ENCODE measurements around the gene ANGPT4.

DNA sequence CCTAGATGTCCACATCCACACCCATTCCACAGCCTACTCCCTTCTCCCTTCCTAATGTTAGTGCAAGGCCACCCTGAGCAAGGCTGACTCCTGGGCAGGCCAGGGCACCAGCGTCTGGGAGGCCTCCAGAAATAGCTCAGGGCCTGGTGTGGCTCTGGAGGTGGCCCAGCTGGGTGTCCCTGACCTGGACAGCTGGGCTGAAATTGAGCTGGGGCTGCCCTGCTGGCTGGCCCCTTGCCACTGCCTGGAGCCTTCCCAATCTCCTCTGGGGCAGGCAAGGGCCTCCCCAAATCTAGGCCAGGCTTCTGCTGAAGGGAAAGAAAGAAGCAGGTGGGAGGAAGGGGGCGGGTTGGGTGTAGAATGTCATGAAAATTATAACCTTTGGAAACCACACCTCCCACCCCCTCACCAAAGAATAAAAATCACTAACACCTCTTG lies 80.5 kb downstream of the ANGPT4 start:
- TF ChIP-seq, protein P1, sequence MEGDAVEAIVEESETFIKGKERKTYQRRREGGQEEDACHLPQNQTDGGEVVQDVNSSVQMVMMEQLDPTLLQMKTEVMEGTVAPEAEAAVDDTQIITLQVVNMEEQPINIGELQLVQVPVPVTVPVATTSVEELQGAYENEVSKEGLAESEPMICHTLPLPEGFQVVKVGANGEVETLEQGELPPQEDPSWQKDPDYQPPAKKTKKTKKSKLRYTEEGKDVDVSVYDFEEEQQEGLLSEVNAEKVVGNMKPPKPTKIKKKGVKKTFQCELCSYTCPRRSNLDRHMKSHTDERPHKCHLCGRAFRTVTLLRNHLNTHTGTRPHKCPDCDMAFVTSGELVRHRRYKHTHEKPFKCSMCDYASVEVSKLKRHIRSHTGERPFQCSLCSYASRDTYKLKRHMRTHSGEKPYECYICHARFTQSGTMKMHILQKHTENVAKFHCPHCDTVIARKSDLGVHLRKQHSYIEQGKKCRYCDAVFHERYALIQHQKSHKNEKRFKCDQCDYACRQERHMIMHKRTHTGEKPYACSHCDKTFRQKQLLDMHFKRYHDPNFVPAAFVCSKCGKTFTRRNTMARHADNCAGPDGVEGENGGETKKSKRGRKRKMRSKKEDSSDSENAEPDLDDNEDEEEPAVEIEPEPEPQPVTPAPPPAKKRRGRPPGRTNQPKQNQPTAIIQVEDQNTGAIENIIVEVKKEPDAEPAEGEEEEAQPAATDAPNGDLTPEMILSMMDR (IDR thresholded peaks at IDR 0.05; ENCODE audit: low read length): no peak
- no peak for TF ChIP-seq EZH2 (IDR thresholded peaks at IDR 0.05; ENCODE audit: borderline replicate concordance, low read length)

All from OCI-LY1 (cell line).